ENCODE results near the gene DDX6.

- no peak for TF ChIP-seq CTCF (conservative IDR thresholded peaks at IDR 0.05; ENCODE audit: low read depth, low read length)
- TF ChIP-seq EZH2 (IDR thresholded peaks at IDR 0.05; ENCODE audit: borderline replicate concordance, low read depth, low read length, poor library complexity, severe bottlenecking), result no peak
Observed at GRCh38 chr11:118838905-118839553, 48.1 kb upstream of the DDX6 start.
